Fibroblast of skin of abdomen (primary cell): ENCODE data around the gene C11orf58.
A peak's percentile ranks its signal among the peaks of the same experiment; 100 is the strongest.

Source experiments
- DNase-seq: peaks from one replicate; pipeline ENCODE4 v3.0.0-alpha.2; 2013

Gene C11orf58

GRCh38 chr11:16769386-16769785, 30.9 kb downstream of the C11orf58 start:
- DNase-seq = no peak

- DNase-seq = no peak
These were observed 31.6 kb downstream of the C11orf58 start for GRCh38 chr11:16770016-16770415.

GRCh38 chr11:16771350-16772140, 33.1 kb downstream of the C11orf58 start:
- DNase-seq = no peak

GRCh38 chr11:16772141-16772512, 33.7 kb downstream of the C11orf58 start:
- no peak for DNase-seq

- DNase-seq = peak; percentile 15
These were observed 35.8 kb downstream of the C11orf58 start for GRCh38 chr11:16773981-16774935.

GRCh38 chr11:16774936-16775613, 36.6 kb downstream of the C11orf58 start:
- no peak for DNase-seq

- peak; percentile 16 for DNase-seq
These were observed 37.3 kb downstream of the C11orf58 start for GRCh38 chr11:16775614-16776283.

GRCh38 chr11:16776711-16777612, 38.5 kb downstream of the C11orf58 start:
- peak; percentile 92 for DNase-seq

- DNase-seq = no peak
These were observed 39.1 kb downstream of the C11orf58 start for GRCh38 chr11:16777613-16777975.

- no peak for DNase-seq
These were observed 39.8 kb downstream of the C11orf58 start for GRCh38 chr11:16778286-16778685.

GRCh38 chr11:16778876-16779275, 40.4 kb downstream of the C11orf58 start:
- no peak for DNase-seq

- DNase-seq = no peak
These were observed 41.0 kb downstream of the C11orf58 start for GRCh38 chr11:16779436-16779835.

- DNase-seq = no peak
These were observed 41.7 kb downstream of the C11orf58 start for GRCh38 chr11:16780146-16780545.

- no peak for DNase-seq
These were observed 42.5 kb downstream of the C11orf58 start for GRCh38 chr11:16780698-16781550.

- no peak for DNase-seq
These were observed 43.8 kb downstream of the C11orf58 start for GRCh38 chr11:16781936-16782919.

GRCh38 chr11:16783321-16783801, 44.9 kb downstream of the C11orf58 start:
- DNase-seq = no peak

GRCh38 chr11:16784097-16784496, 45.6 kb downstream of the C11orf58 start:
- DNase-seq = no peak

GRCh38 chr11:16784666-16785065, 46.2 kb downstream of the C11orf58 start:
- DNase-seq = no peak
